HG03097 (cell line): Measurements from ENCODE around the gene RBM33.

Source experiments
- ATAC-seq: cut with Tn5 transposase; IDR thresholded peaks from one replicate; pipeline ENCODE4 v1.9.1; 2021; ENCODE audit not compliant: unreplicated experiment, low FRiP score

The RBM33 gene

GRCh38 chr7:155789001-155789725 lies 144.7 kb downstream of the RBM33 start:
- no peak for ATAC-seq

DNA sequence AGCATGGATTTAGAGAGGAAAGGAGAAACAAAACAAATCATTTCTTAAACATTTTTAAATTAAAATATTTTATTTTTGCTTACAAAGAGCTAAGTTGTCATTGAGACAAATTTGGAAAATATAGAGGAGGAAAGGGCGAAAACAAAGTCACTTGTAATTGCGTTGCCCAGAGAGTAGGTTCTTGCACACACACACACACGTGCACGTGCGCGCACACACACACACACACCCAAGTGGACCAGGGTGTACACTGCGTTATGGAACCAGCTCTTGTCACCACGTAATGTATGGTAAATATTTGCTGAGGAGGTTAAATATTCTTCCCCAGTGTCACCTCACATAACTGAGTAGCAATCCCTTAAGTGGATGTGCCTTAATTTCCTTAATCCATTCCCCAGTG lies 146.2 kb downstream of the RBM33 start:
- ATAC-seq = no peak

DNA sequence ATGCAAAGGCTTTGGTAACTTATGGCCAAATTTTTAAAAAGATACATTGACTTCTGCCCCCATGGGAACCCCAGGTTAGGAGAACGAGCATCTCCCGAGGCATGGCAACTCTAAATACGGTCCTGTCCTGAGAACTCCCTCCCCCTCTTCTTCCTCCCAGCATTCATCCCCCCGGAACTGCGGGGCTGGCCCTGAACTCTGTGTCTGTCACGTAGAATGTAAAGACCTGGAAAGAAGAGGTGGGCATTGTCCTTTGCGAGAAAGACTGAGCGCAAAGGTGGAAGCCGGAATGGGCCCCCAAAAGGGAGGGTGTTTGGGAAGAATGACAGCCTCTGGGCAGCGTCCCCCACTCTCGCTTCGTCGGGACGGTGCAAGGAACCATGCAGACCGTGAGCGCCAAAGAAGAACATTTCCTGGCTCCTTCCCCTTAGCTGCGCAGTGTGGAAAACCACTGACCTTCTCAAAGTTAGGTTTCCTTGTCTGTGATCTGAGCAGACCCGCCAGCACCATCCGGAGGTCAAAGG lies 146.8 kb downstream of the RBM33 start:
- no peak for ATAC-seq

GRCh38 chr7:155791836-155792235 lies 147.4 kb downstream of the RBM33 start:
- ATAC-seq = no peak

- ATAC-seq = no peak
These were observed 148.0 kb downstream of the RBM33 start for GRCh38 chr7:155792315-155792960.

GRCh38 chr7:155792999-155793560 lies 148.6 kb downstream of the RBM33 start:
- no peak for ATAC-seq

DNA sequence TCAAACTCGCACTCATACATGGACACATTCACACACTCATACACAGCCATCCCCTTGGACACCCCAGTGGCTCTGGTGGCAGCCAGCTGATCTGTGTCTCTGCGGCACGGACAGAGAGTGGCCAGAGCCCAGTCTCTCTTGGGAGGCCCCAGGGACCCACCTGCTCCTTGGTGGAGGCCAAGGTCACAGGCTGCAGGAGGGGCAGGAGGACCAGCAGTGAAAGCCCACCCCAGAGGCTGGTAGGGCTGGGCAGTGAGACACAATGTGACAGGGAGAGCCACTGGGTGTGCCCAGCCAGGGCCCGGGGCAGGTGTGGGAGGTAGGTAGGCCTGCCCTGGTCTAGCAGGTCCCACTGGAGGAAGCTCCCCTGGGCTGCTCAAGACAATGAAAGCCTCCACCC lies 149.3 kb downstream of the RBM33 start:
- ATAC-seq = no peak

DNA sequence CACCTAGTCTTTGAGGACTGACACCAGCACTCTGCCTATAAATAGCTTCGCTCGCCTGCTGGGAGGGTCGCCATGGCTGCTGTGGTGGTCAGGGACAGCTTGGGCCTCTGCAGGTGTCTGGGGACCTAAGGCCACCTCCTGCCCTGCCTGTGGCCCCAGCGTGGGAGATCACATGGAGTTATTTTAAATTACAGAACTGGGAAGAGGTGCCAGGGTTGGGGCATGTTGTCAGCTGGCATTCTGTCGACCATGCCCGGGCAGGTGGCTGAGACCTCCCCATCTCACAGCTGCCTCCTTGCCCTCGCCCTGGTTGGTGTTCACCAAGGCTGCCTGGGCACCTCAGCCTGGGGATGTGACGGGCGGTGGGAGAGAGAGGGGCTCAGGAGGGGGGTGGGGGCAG lies 149.7 kb downstream of the RBM33 start:
- ATAC-seq = no peak

DNA sequence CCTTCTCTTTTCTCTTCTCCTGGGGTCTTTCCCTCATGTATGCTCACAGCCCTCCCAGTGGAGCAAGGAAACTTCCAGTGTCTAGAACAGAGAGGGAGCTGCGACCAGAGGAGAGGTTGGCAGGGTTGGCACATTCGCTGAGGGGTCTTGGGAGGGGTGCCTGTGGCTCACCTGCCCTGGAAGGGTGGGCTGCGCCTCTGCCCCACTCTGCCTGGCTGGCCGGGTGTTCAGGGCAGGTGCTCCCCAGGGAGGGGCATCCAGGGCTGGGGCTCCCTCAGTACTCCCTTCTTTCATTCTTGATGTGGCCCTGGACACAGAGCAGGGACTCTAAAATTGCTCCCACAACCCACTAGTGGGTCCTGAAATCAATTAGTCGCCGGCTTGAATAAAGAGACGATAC lies 150.9 kb downstream of the RBM33 start:
- no peak for ATAC-seq

DNA sequence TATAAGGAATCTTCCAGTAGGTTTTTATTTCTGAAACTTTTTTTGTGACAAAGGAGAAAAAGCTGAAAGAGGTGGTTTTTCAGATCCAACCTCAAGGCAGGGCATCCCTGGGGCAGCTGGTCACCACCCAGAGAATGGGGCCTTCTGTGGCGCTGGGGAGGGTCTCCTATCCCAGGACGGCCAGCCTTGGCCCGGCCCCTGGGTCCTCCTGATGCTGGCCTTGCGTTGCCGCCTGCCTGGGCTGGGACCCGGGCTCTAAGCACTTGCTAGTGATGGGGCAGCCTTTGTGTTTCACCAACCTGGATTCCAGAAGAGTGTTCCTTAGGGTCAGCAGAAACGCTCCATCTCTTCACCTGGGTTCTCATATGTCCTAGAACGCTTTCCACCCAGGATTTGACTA lies 151.5 kb downstream of the RBM33 start:
- no peak for ATAC-seq

DNA sequence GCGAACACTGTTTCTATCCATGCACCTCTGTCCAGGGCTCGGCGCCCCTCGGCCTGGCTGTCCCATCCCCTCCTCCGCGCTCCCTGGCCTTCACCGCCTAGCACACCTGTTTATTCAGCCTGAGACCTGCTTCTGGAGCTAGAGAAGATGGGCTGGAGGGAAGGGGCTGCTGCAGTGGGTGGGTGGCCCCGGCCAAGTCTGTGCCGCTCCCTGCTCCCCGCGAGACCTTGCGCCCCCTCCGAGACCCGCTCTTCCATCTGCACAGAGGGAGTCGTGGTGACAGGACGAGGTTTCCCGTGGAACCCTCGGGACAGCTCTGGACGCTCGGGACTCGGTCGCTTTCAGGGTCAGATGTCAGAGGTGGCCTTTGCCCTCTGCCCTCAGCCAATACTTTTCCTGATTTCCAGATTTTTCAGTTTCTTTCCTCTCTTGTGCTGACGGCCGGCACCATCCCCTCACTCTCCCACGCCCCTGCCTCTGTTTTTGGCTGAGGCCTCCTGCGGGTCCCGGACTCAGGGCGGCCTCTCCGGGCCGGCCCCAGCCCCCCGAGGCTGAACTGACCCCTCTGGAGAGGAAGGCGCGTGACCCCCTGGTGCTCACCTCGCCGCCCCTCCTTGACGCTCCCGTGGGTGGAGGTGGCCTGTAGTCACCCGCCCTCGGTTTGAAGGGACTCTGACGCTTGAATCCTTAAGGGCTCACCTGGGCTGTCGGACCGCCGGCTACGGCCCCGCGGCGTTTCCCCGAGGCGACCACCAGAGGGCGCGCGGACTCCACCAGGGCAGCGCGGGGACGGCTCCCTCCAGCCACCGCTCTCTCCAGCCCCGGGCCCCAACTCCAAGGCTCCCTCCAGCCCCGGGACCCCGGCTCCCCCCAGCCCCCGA lies 152.2 kb downstream of the RBM33 start:
- no peak for ATAC-seq

DNA sequence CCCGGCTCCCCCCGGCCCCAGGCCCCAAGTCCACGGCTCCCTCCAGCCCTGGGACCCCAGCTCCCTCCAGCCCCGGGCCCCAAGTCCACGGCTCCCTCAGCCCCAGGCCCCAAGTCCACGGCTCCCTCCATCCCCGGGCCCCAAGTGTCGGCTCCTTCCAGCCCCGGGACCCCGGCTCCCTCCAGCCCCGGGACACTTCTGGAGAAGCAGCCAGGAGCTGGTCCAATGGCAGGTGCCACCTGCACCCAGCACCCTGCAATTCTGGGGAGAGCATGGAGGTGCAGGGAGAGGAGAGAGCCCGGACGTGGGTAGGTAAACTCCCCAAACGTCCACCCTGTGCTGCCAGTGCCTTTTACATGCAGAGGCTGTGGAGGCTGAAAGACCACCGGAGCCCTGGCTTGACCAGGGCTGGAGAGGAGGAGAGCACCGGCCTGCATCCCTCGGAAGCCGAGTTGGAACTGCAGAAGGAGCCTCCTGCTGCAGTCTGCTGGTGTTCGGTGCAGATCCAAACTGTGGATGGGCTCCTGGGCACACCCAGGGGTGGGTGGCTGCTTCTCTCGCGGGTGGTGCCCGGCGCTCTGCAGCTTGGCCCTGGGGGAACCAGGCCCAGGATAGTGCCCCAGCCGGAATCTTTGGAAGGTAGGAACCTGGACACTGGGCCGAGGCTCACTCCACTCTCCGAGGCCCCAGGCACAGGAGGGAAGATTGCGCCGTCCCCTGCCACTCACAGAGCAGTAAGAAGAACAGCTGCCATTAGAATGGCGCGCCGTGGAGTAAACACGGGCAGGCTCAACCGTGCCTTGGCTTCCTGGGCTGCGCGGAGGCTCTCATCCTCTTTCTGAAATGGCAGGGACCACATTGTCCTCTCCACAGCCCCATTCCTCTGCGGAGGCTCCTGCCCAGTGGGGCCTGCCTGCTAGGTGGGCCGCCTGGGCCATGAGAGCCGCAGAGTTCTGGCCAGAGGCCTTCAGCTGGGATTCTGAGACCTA lies 153.1 kb downstream of the RBM33 start:
- ATAC-seq = no peak

DNA sequence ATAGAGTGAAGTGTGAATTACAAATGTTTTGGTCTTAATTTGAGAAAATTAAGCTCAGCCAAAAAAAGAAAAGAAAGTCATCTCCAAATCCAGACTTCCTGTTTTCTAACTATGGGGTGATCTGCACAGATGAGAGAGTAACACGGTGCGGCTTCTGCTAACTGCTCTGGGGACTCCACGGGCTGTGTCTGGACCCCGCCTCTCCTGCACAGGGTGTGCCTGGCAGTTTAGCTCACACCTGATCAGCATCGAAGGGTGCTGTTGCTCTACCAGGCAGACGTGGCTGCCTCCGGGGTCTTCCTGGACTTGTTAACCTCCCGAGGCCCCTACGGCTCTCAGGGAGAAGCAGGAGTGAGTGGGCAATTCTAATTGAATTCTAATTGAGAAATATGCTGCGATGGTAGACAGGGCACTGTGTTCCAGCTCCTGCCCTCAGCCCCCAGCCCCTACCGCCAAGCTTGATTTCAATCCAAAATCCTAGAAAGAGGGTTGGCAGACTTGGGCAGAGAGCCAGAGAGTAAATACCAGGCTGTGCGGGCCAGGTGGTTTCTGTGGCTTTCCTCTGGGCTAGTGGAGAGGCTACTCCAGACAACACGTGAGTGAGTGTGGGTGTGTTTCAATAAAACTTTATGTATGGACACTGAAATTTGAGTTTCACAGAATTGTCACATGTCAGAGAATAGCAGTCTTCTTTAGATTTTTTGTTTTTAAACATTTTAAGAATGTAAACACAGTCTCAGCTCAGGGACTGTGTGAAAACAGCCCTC lies 154.4 kb downstream of the RBM33 start:
- no peak for ATAC-seq

- no peak for ATAC-seq
These were observed 155.1 kb downstream of the RBM33 start for GRCh38 chr7:155799514-155799913.

DNA sequence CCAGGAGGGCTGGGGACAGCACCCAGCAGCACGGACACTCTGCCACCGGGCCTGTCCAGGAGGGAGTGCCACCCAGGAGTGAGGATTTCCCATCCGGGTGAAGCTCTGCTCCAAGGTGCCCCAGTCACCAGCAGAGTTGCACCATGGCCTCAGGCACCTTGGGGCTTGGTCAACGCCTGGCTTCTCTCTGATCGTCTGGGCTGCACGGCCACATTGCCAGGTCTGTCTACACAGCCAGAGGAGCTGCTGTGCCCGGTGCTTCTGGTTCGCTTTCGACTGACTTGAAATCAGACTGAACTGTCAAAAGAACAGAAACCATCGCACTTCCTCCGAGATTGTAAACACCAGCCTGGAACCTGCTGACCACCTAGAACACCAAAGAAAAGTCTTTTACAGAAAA lies 155.8 kb downstream of the RBM33 start:
- no peak for ATAC-seq

DNA sequence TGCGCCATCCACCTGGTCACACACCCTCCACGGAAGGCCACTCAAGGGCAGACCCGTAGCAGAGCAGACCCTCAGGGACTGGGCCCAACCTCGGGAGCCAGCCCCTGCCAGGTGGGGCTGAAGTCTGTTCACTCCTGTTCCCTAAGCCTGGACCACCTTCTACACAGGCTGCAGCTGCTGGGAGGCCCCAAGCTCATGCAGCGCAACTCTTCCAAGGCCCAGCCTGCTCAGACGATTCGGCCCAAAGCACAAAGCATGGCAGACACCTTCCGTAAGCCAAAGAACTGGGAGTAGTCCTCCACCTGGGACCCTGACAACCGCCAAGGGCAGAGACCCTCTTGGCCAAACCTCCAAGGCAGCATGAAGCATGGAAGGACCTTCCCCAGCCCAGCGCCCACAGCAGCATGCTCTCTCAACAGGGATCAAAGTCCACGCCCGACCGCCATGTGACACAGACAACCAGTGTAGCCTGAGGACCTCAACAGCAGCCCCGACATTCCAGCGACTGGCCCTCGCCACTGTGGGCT lies 156.3 kb downstream of the RBM33 start:
- ATAC-seq = no peak

DNA sequence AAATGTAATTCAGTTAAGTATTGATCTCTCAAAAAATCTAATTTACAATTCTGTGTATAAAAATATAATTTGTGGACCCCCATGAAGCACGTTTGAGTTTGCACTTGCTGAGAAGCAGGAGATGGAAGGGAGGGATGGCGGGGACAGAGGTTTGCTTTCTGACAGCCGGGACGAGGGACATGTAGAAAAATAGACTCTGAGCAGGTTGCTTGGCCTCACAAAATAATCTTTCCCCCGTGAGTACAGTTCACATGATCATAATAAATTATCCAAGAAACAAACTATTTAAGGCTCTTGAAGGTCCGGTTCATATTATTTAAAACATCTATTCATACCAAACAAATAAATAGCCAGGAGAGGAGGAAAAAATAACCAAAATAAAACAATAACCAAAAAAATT lies 157.8 kb downstream of the RBM33 start:
- ATAC-seq = no peak

- ATAC-seq = no peak
These were observed 158.5 kb downstream of the RBM33 start for GRCh38 chr7:155802906-155803417.
